ENCODE data around the gene THRB.

GRCh38 chr3:24451461-24452099 lies 43.1 kb downstream of the THRB start:
- TF ChIP-seq CTCF (IDR thresholded peaks at IDR 0.05) (no peak), REST (IDR thresholded peaks at IDR 0.05; ENCODE audit: low read depth, low read length) (no peak), TAF1 (IDR thresholded peaks at IDR 0.05; ENCODE audit: borderline replicate concordance, low read depth, low read length) (no peak), MXI1 (IDR thresholded peaks at IDR 0.05; ENCODE audit: low read depth, low read length) (no peak), FOSL2 (IDR thresholded peaks at IDR 0.05; ENCODE audit: borderline replicate concordance, low read depth) (no peak), JUND (IDR thresholded peaks at IDR 0.05) (no peak), SMC3 (IDR thresholded peaks at IDR 0.05; ENCODE audit: low read depth, low read length) (no peak), FOXJ3 (CRISPR knock-in tag; IDR thresholded peaks at IDR 0.05) (no peak), POLR2AphosphoS5 (IDR thresholded peaks at IDR 0.05; ENCODE audit: low read depth, low read length) (no peak), GATA2 (CRISPR knock-in tag; IDR thresholded peaks at IDR 0.05) (no peak), YY1 (IDR thresholded peaks at IDR 0.05; ENCODE audit: low read depth) (no peak), NFIC (IDR thresholded peaks at IDR 0.05; ENCODE audit: borderline replicate concordance) (no peak)
